Measurements from ENCODE around the gene GOSR1. TPM values are rescaled to one million over a fixed set of nuclear protein-coding genes. Genes with fewer than 3 reads are reported as not detected.
"Not testable (repeated sequence)": the region's sequence is repeated elsewhere in the genome, so short reads cannot be mapped to it uniquely, and the experiment has no call there.

Gene GOSR1
- total RNA-seq, 2 experiments from 2014 or later: 43.2 to 45.6 TPM

GRCh38 chr17:30549864-30550511, 72.8 kb downstream of the GOSR1 start:
- no peak overlapping the region for H3K4me3 Mint-ChIP-seq
- ChIA-PET POLR2A (no interaction called here), CTCF (no interaction called here)
- no peaks in the 10 kb centered on the region for H3K36me3 Mint-ChIP-seq (ENCODE audit: low read depth)
- H3K4me1 ChIP-seq (ENCODE audit: insufficient read depth, low read length): no peaks in the 10 kb centered on the region
- intact Hi-C loops (cut with DNase I, micrococcal nuclease): no loop called here
- H3K27me3 ChIP-seq (ENCODE audit: control insufficient read depth in 1 of 2, insufficient read depth in 2 of 2, low read length in 2 of 2): no peaks in the 10 kb centered on the region
- H3K36me3 ChIP-seq (ENCODE audit: insufficient read depth, low read length): no peaks in the 10 kb centered on the region
- no peak for DNase-seq
- no peaks in the 10 kb centered on the region for H3K27me3 Mint-ChIP-seq
- no peak overlapping the region for H3K27ac ChIP-seq (ENCODE audit: low read depth in 1 of 2, low read length in 2 of 2)
- H3K27ac Mint-ChIP-seq: no peak overlapping the region
- ATAC-seq (ENCODE audit: poor library complexity): no peak
- H3K9me3 Mint-ChIP-seq: no peaks in the 10 kb centered on the region
- no peaks in the 10 kb centered on the region for H3K4me1 Mint-ChIP-seq (ENCODE audit: low read depth)
- H3K4me3 ChIP-seq (ENCODE audit: low read length): no peak overlapping the region
- no peak for TF ChIP-seq CTCF (IDR thresholded peaks at IDR 0.05)
- no peaks in the 10 kb centered on the region for H3K9me3 ChIP-seq (ENCODE audit: control insufficient read depth in 1 of 2, insufficient read depth in 1 of 2, low read length in 2 of 2)

- no peaks in the 10 kb centered on the region for H3K27me3 Mint-ChIP-seq
- no peaks in the 10 kb centered on the region for H3K9me3 Mint-ChIP-seq
- ATAC-seq (ENCODE audit: poor library complexity) (no peak), DNase-seq (peak in 2 of 14 experiments; percentile 7 to 8)
- Histone ChIP-seq H3K9me3 (ENCODE audit: control insufficient read depth in 1 of 2, insufficient read depth in 1 of 2, low read length in 2 of 2) (no peaks in the 10 kb centered on the region), H3K36me3 (ENCODE audit: insufficient read depth, low read length) (no peaks in the 10 kb centered on the region), H3K27me3 (ENCODE audit: control insufficient read depth in 1 of 2, insufficient read depth in 2 of 2, low read length in 2 of 2) (no peaks in the 10 kb centered on the region), H3K4me1 (ENCODE audit: insufficient read depth, low read length) (no peaks in the 10 kb centered on the region), H3K27ac (ENCODE audit: low read depth in 1 of 2, low read length in 2 of 2) (no peak overlapping the region), H3K4me3 (ENCODE audit: low read length) (no peak overlapping the region)
- TF ChIP-seq CTCF (IDR thresholded peaks at IDR 0.05): no peak
- H3K4me3 Mint-ChIP-seq: no peak overlapping the region
- intact Hi-C loops (cut with DNase I, micrococcal nuclease): no loop called here
- H3K27ac Mint-ChIP-seq: no peak overlapping the region
- no peaks in the 10 kb centered on the region for H3K4me1 Mint-ChIP-seq (ENCODE audit: low read depth)
- ChIA-PET CTCF (no interaction called here), POLR2A (no interaction called here)
- no peaks in the 10 kb centered on the region for H3K36me3 Mint-ChIP-seq (ENCODE audit: low read depth)
Observed at GRCh38 chr17:30550512-30551273, 73.5 kb downstream of the GOSR1 start.

GRCh38 chr17:30551274-30551995, 74.2 kb downstream of the GOSR1 start:
- H3K27ac Mint-ChIP-seq; H3K27me3 Mint-ChIP-seq; H3K9me3 ChIP-seq (ENCODE audit: control insufficient read depth in 1 of 2, insufficient read depth in 1 of 2, low read length in 2 of 2); H3K4me3 ChIP-seq (ENCODE audit: low read length); H3K27me3 ChIP-seq (ENCODE audit: control insufficient read depth in 1 of 2, insufficient read depth in 2 of 2, low read length in 2 of 2); H3K9me3 Mint-ChIP-seq; H3K36me3 Mint-ChIP-seq (ENCODE audit: low read depth); H3K36me3 ChIP-seq (ENCODE audit: insufficient read depth, low read length); CTCF ChIA-PET; H3K4me1 Mint-ChIP-seq (ENCODE audit: low read depth); DNase-seq; POLR2A ChIA-PET; H3K27ac ChIP-seq (ENCODE audit: low read depth in 1 of 2, low read length in 2 of 2); H3K4me3 Mint-ChIP-seq; ATAC-seq (ENCODE audit: poor library complexity); H3K4me1 ChIP-seq (ENCODE audit: insufficient read depth, low read length); intact Hi-C loops (cut with DNase I, micrococcal nuclease): not testable (repeated sequence)
